HEK293 (cell line): Measurements from ENCODE around the gene LRP1.

Source experiments
- CTCF ChIA-PET: fragments of 350-600 bp; formaldehyde crosslinking; extraction: SDS; loops from one replicate; lab custom pipeline; 2021; ENCODE audit warnings: antibody characterized with exemption; lab: Yijun Ruan, JAX
- POLR2A ChIA-PET: fragments of 300-600 bp; formaldehyde crosslinking; extraction: SDS; loops from one replicate; lab custom pipeline; 2020; ENCODE audit warnings: antibody characterized with exemption, inconsistent platforms; lab: Yijun Ruan, JAX
- H3K27ac ChIP-seq: fragments of 200-500 bp; sonication (Bioruptor generic); 2 replicates; pipeline ENCODE4 v1.5.1; 2014; ENCODE audit warnings: low read depth, low read length, control low read depth, inconsistent platforms; ENCODE audit errors: extremely low read depth
- H3K36me3 ChIP-seq, 2 experiments: fragments of 200-500 bp in 1 of 2; sonication (Bioruptor generic) in 1 of 2; 1 replicate in 1 of 2; 2 replicates in 1 of 2; pipeline ENCODE4 v1.5.1; 2014 to 2017; ENCODE audit warnings: inconsistent platforms in 2 of 2, low read length in 2 of 2; ENCODE audit not compliant: control insufficient read depth in 2 of 2, insufficient read depth in 1 of 2
- H3K4me1 ChIP-seq: fragments of 200-500 bp; sonication (Bioruptor generic); 2 replicates; pipeline ENCODE4 v1.5.1; 2014; ENCODE audit warnings: mild to moderate bottlenecking, low read length, inconsistent platforms; ENCODE audit not compliant: control insufficient read depth, insufficient read depth
- H3K4me3 ChIP-seq: 2 replicates; pipeline ENCODE4 v1.5.1; 2011; ENCODE audit warnings: low read depth, mild to moderate bottlenecking, control low read depth, low read length, moderate library complexity
- H3K9me3 ChIP-seq: fragments of 200-500 bp; sonication (Bioruptor generic); 2 replicates; pipeline ENCODE4 v1.5.1; 2014; ENCODE audit warnings: low read depth, low read length, inconsistent platforms; ENCODE audit not compliant: control insufficient read depth, insufficient read depth
- FEZF1 ChIP-seq: fragments of 450-650 bp; formaldehyde crosslinking; IDR thresholded peaks from 2 replicates; pipeline ENCODE4 v1.5.1; 2016; ENCODE audit warnings: missing biosample characterization, missing genetic modification characterization
- GFI1B ChIP-seq: fragments of 450-650 bp; formaldehyde crosslinking; IDR thresholded peaks from 2 replicates; pipeline ENCODE4 v1.5.1; 2016; ENCODE audit warnings: missing biosample characterization, missing genetic modification characterization
- HOXA7 ChIP-seq: sonication (generic); formaldehyde crosslinking; IDR thresholded peaks from 2 replicates; pipeline ENCODE4 v1.8.1; 2022; ENCODE audit warnings: missing genetic modification reagents, borderline replicate concordance
- ZEB2 ChIP-seq: fragments of 450-650 bp; formaldehyde crosslinking; IDR thresholded peaks from 2 replicates; pipeline ENCODE4 v1.5.1; 2016; ENCODE audit warnings: missing biosample characterization, missing genetic modification characterization
- ZNF121 ChIP-seq: fragments of 450-650 bp; formaldehyde crosslinking; IDR thresholded peaks from 2 replicates; pipeline ENCODE4 v1.5.1; 2016; ENCODE audit warnings: missing biosample characterization, missing genetic modification characterization
- ZNF140 ChIP-seq: fragments of 450-650 bp; formaldehyde crosslinking; IDR thresholded peaks from 2 replicates; pipeline ENCODE4 v1.5.1; 2016; ENCODE audit warnings: missing biosample characterization, missing genetic modification characterization
- ZNF146 ChIP-seq: fragments of 450-650 bp; formaldehyde crosslinking; IDR thresholded peaks from 2 replicates; pipeline ENCODE4 v1.5.1; 2016; ENCODE audit warnings: missing biosample characterization, missing genetic modification characterization
- ZNF157 ChIP-seq: fragments of 450-650 bp; formaldehyde crosslinking; IDR thresholded peaks from 2 replicates; pipeline ENCODE4 v1.5.1; 2016; ENCODE audit warnings: missing biosample characterization, missing genetic modification characterization
- ZNF202 ChIP-seq: fragments of 450-650 bp; formaldehyde crosslinking; IDR thresholded peaks from 2 replicates; pipeline ENCODE4 v1.5.1; 2016; ENCODE audit warnings: missing biosample characterization, missing genetic modification characterization, borderline replicate concordance
- ZNF214 ChIP-seq: fragments of 450-650 bp; formaldehyde crosslinking; IDR thresholded peaks from 2 replicates; pipeline ENCODE4 v1.5.1; 2017; ENCODE audit warnings: missing biosample characterization, mild to moderate bottlenecking, missing genetic modification characterization, borderline replicate concordance
- ZNF311 ChIP-seq: fragments of 450-650 bp; formaldehyde crosslinking; IDR thresholded peaks from 2 replicates; pipeline ENCODE4 v1.5.1; 2017; ENCODE audit warnings: missing biosample characterization, missing genetic modification characterization, borderline replicate concordance
- ZNF391 ChIP-seq: fragments of 450-650 bp; formaldehyde crosslinking; IDR thresholded peaks from 2 replicates; pipeline ENCODE4 v1.5.1; 2016; ENCODE audit warnings: low read depth, missing biosample characterization, missing genetic modification characterization, borderline replicate concordance
- ZNF433 ChIP-seq: fragments of 450-650 bp; formaldehyde crosslinking; IDR thresholded peaks from 2 replicates; pipeline ENCODE4 v1.5.1; 2016; ENCODE audit warnings: missing biosample characterization, missing genetic modification characterization, low read depth
- ZNF555 ChIP-seq: fragments of 450-650 bp; formaldehyde crosslinking; conservative IDR thresholded peaks from 2 replicates; pipeline ENCODE4 v1.5.1; 2017; ENCODE audit warnings: missing biosample characterization, mild to moderate bottlenecking, missing genetic modification characterization, inconsistent platforms
- ZNF571 ChIP-seq: fragments of 450-650 bp; formaldehyde crosslinking; IDR thresholded peaks from 2 replicates; pipeline ENCODE4 v1.5.0; 2017; ENCODE audit warnings: missing biosample characterization, missing genetic modification characterization
- ZNF626 ChIP-seq: fragments of 450-650 bp; sonication (Bioruptor Pico); formaldehyde crosslinking; IDR thresholded peaks from 2 replicates; pipeline ENCODE4 v1.5.1; 2018; ENCODE audit warnings: missing biosample characterization, missing genetic modification characterization, inconsistent platforms
- ZNF791 ChIP-seq: fragments of 450-650 bp; formaldehyde crosslinking; IDR thresholded peaks from 2 replicates; pipeline ENCODE4 v1.5.1; 2016; ENCODE audit warnings: missing biosample characterization, missing genetic modification characterization
- ZNF843 ChIP-seq: fragments of 450-650 bp; formaldehyde crosslinking; IDR thresholded peaks from 2 replicates; pipeline ENCODE4 v1.5.1; 2016; ENCODE audit warnings: missing biosample characterization, missing genetic modification characterization
- TF ChIP-seq, protein P1 (sequence below): fragments of 450-650 bp; formaldehyde crosslinking; IDR thresholded peaks from 2 replicates; pipeline ENCODE4 v1.5.1; 2016; ENCODE audit warnings: missing biosample characterization, missing genetic modification characterization
- TF ChIP-seq, protein P2 (sequence below): fragments of 450-650 bp; IDR thresholded peaks from 2 replicates; pipeline ENCODE4 v1.5.1; 2018; ENCODE audit warnings: missing biosample characterization, mild to moderate bottlenecking, missing genetic modification characterization
- TF ChIP-seq, protein P3 (sequence below): fragments of 450-650 bp; formaldehyde crosslinking; IDR thresholded peaks from 2 replicates; pipeline ENCODE4 v1.5.1; 2016; ENCODE audit warnings: missing biosample characterization, missing genetic modification characterization
- TF ChIP-seq, protein P4 (sequence below): fragments of 450-650 bp; formaldehyde crosslinking; optimal IDR thresholded peaks from 2 replicates; pipeline ENCODE3; 2016; ENCODE audit warnings: missing biosample characterization, mild to moderate bottlenecking, missing genetic modification characterization
- TF ChIP-seq, protein P5 (sequence below): fragments of 450-650 bp; formaldehyde crosslinking; conservative IDR thresholded peaks from 2 replicates; pipeline ENCODE4 v1.5.1; 2016; ENCODE audit warnings: low read depth, missing biosample characterization, missing genetic modification characterization

The LRP1 gene

DNA sequence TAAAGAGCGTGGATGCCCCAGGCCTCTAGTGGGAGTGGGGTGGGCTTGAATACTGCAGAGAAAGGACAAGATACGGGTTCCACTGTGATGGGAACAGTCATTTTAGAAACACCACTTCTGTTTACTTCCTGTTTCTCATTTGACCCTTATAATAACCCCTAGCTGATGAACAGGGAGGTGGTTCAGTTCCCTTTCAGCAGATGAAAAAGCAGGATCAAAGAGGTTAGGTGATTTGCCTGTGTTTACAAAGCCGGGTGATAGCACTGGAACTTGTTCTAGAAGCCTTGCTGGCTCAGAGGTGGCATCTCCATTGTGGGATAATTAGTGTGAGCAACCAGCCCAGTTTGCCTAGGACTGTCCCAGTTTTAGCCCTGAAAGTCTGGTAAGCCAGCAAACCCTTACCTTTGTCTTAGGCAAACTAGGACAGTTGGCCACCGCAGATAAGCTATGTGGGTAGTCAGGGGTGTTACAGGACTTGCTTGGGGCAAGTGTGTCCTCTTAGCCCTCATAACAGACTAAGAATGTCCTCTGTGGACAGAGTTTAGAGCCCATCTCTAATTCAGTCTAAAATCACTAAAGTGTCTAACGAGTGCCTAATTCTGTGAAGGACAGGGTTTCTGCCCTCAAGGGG is 26.6 kb downstream of the LRP1 start:
- Histone ChIP-seq H3K27ac (no peak overlapping the region), H3K9me3 (no peaks in the 10 kb centered on the region), H3K36me3 (peaks cover 0 to 89% of the 10 kb centered on the region in 2 experiments; a peak in 1 of 3 replicates), H3K4me3 (no peak overlapping the region), H3K4me1 (no peaks in the 10 kb centered on the region)
- POLR2A ChIA-PET = no interaction called here
- TF ChIP-seq ZNF433 (no peak), ZNF555 (tag by site-specific recombination) (no peak), ZNF157 (tag by site-specific recombination) (no peak), ZNF214 (tag by site-specific recombination) (no peak), ZNF121 (tag by site-specific recombination) (no peak), ZNF571 (no peak), GFI1B (no peak), ZNF146 (tag by site-specific recombination) (no peak), ZNF791 (tag by site-specific recombination) (no peak), ZNF140 (tag by site-specific recombination) (no peak), ZNF311 (tag by site-specific recombination) (no peak), ZNF843 (tag by site-specific recombination) (no peak), ZNF626 (tag by site-specific recombination) (no peak), FEZF1 (tag by site-specific recombination) (no peak)
- TF ChIP-seq, protein P1, sequence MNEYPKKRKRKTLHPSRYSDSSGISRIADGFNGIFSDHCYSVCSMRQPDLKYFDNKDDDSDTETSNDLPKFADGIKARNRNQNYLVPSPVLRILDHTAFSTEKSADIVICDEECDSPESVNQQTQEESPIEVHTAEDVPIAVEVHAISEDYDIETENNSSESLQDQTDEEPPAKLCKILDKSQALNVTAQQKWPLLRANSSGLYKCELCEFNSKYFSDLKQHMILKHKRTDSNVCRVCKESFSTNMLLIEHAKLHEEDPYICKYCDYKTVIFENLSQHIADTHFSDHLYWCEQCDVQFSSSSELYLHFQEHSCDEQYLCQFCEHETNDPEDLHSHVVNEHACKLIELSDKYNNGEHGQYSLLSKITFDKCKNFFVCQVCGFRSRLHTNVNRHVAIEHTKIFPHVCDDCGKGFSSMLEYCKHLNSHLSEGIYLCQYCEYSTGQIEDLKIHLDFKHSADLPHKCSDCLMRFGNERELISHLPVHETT = no peak
- TF ChIP-seq, protein P2, sequence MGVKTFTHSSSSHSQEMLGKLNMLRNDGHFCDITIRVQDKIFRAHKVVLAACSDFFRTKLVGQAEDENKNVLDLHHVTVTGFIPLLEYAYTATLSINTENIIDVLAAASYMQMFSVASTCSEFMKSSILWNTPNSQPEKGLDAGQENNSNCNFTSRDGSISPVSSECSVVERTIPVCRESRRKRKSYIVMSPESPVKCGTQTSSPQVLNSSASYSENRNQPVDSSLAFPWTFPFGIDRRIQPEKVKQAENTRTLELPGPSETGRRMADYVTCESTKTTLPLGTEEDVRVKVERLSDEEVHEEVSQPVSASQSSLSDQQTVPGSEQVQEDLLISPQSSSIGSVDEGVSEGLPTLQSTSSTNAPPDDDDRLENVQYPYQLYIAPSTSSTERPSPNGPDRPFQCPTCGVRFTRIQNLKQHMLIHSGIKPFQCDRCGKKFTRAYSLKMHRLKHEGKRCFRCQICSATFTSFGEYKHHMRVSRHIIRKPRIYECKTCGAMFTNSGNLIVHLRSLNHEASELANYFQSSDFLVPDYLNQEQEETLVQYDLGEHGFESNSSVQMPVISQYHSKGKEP (tag by site-specific recombination) = no peak
- TF ChIP-seq, protein P3, sequence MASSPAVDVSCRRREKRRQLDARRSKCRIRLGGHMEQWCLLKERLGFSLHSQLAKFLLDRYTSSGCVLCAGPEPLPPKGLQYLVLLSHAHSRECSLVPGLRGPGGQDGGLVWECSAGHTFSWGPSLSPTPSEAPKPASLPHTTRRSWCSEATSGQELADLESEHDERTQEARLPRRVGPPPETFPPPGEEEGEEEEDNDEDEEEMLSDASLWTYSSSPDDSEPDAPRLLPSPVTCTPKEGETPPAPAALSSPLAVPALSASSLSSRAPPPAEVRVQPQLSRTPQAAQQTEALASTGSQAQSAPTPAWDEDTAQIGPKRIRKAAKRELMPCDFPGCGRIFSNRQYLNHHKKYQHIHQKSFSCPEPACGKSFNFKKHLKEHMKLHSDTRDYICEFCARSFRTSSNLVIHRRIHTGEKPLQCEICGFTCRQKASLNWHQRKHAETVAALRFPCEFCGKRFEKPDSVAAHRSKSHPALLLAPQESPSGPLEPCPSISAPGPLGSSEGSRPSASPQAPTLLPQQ (tag by site-specific recombination) = no peak
- TF ChIP-seq, protein P4, sequence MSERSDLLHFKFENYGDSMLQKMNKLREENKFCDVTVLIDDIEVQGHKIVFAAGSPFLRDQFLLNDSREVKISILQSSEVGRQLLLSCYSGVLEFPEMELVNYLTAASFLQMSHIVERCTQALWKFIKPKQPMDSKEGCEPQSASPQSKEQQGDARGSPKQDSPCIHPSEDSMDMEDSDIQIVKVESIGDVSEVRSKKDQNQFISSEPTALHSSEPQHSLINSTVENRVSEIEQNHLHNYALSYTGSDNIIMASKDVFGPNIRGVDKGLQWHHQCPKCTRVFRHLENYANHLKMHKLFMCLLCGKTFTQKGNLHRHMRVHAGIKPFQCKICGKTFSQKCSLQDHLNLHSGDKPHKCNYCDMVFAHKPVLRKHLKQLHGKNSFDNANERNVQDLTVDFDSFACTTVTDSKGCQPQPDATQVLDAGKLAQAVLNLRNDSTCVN = no peak
- CTCF ChIA-PET = interaction anchor here (1.0 kb wide), 2 partner anchors 18 to 31 kb away, joined by 3 to 5 read pairs; no protein-coding TSS in a partner anchor

DNA sequence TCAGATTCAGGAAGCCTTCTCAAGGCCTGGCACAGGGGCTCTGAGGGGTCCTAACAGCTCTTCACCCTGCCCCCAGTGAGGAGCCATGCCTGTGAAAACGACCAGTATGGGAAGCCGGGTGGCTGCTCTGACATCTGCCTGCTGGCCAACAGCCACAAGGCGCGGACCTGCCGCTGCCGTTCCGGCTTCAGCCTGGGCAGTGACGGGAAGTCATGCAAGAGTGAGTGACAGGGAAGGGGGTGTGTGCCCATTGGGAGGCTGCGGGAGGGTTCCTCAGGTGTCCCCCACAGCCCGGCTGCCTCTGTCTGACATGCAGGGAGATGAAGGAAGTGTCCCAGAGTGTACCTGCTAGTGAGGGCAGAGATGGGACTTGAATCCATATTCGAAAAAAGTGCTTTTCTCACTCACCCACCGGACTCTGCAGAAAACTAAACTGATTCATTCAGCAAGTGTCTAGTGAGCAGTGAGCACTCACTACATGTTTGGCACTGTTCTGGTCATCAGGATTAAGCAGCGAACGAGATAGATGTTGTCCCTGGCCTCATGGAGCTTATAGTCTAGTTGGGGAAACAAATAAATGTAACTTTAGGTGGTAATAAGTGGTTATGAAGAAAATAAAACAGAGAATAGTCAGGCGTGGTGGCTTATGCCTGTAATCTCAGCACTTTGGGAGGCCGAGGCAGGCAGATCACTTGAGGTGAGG is 28.6 kb downstream of the LRP1 start:
- Histone ChIP-seq H3K9me3 (no peaks in the 10 kb centered on the region), H3K4me1 (no peaks in the 10 kb centered on the region), H3K27ac (no peak overlapping the region), H3K36me3 (peaks cover 0 to 94% of the 10 kb centered on the region in 2 experiments; a peak in 1 of 3 replicates), H3K4me3 (no peak overlapping the region)
- ChIA-PET CTCF (interaction anchor here (0.8 to 2.2 kb wide), 3 partner anchors 15 to 33 kb away, joined by 3 to 7 read pairs (median 5); no protein-coding TSS in a partner anchor), POLR2A (no interaction called here)
- no peak for TF ChIP-seq ZNF202
- TF ChIP-seq HOXA7 (CRISPR knock-in tag) = no peak
- TF ChIP-seq, protein P5, sequence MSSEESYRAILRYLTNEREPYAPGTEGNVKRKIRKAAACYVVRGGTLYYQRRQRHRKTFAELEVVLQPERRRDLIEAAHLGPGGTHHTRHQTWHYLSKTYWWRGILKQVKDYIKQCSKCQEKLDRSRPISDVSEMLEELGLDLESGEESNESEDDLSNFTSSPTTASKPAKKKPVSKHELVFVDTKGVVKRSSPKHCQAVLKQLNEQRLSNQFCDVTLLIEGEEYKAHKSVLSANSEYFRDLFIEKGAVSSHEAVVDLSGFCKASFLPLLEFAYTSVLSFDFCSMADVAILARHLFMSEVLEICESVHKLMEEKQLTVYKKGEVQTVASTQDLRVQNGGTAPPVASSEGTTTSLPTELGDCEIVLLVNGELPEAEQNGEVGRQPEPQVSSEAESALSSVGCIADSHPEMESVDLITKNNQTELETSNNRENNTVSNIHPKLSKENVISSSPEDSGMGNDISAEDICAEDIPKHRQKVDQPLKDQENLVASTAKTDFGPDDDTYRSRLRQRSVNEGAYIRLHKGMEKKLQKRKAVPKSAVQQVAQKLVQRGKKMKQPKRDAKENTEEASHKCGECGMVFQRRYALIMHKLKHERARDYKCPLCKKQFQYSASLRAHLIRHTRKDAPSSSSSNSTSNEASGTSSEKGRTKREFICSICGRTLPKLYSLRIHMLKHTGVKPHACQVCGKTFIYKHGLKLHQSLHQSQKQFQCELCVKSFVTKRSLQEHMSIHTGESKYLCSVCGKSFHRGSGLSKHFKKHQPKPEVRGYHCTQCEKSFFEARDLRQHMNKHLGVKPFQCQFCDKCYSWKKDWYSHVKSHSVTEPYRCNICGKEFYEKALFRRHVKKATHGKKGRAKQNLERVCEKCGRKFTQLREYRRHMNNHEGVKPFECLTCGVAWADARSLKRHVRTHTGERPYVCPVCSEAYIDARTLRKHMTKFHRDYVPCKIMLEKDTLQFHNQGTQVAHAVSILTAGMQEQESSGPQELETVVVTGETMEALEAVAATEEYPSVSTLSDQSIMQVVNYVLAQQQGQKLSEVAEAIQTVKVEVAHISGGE = no peak
- no peak for TF ChIP-seq ZEB2 (tag by site-specific recombination)
- TF ChIP-seq, protein P4 = no peak
- no peak for TF ChIP-seq ZNF391 (tag by site-specific recombination)
